HepG2 (cell line): ENCODE data around the gene MYO16. TPM values are rescaled to one million over a fixed set of nuclear protein-coding genes. Genes with fewer than 3 reads are reported as not detected.

Experiments
- ATAC-seq: fragments of 200-7000 bp; cut with Tn5 transposase; 3 replicates; pipeline ENCODE4 v1.9.1; 2020; ENCODE audit warnings: mild to moderate bottlenecking, moderate library complexity
- BruUV-seq: library from RNA; stranded (reverse); fragments of 400-500 nt; replicated peaks from 2 replicates; lab custom pipeline; 2021; lab: Mats Ljungman, UMichigan
- CTCF ChIA-PET: fragments of 300-600 bp; formaldehyde crosslinking; extraction: SDS; loops from one replicate; lab custom pipeline; 2021; ENCODE audit warnings: low total read pairs, inconsistent platforms, low intra/inter-chr PET ratio; lab: Yijun Ruan, JAX
- POLR2A ChIA-PET: fragments of 350-600 bp; sonication (Branson Sonifier 250); formaldehyde crosslinking; loops from one replicate; lab custom pipeline; 2020; ENCODE audit warnings: antibody characterized with exemption, inconsistent platforms; lab: Yijun Ruan, JAX
- DNase-seq: peaks from one replicate; pipeline ENCODE4 v3.0.0-alpha.2; 2015; ENCODE audit warnings: low spot score
- FAIRE-seq: peaks from 3 replicates; lab custom pipeline; 2011; peaks lifted over from hg19 to GRCh38; lab: Jason Lieb, UNC
- H2AFZ ChIP-seq: one replicate; pipeline ENCODE4 v1.6.1; 2011; ENCODE audit warnings: low read length, inconsistent platforms
- H3K27ac ChIP-seq: fragments of 300-600 bp; 3 replicates; pipeline ENCODE4 v1.8.0; 2011; ENCODE audit warnings: mixed run types, mild to moderate bottlenecking, mixed read lengths, low read length, inconsistent platforms; ENCODE audit not compliant: insufficient read depth; ENCODE audit errors: extremely low read length
- H3K27me3 ChIP-seq, 2 experiments: fragments of 200-600 bp in 1 of 2; 2 replicates in 1 of 2; 3 replicates in 1 of 2; pipeline versions ENCODE4 v1.6.0 to v1.8.0; 2011; ENCODE audit warnings: low read length in 2 of 2, mild to moderate bottlenecking in 2 of 2, moderate library complexity in 2 of 2, inconsistent platforms in 1 of 2; ENCODE audit not compliant: insufficient read depth in 2 of 2, control insufficient read depth in 1 of 2
- H3K36me3 ChIP-seq, 2 experiments: fragments of 200-600 bp in 1 of 2; replicated peaks in 1 of 2; 2 replicates in 1 of 2; 3 replicates in 1 of 2; pipeline versions ENCODE4 v1.5.1 to v1.8.0; 2011; ENCODE audit warnings: low read length in 2 of 2, inconsistent platforms in 1 of 2; ENCODE audit not compliant: insufficient read depth in 2 of 2, control insufficient read depth in 1 of 2
- H3K4me1 ChIP-seq: 2 replicates; pipeline ENCODE4 v1.5.1; 2012; ENCODE audit warnings: low read length, inconsistent platforms; ENCODE audit not compliant: insufficient read depth
- H3K4me2 ChIP-seq: 2 replicates; pipeline ENCODE4 v1.6.0; 2011; ENCODE audit warnings: low read depth, low read length, inconsistent platforms
- H3K4me3 ChIP-seq, 3 experiments: fragments of 200-600 bp in 1 of 3; sonication (generic), shearing (Covaris generic) in 1 of 3; replicated peaks in 1 of 3; 2 replicates each; pipeline ENCODE4 v1.5.1; 2011 to 2016; ENCODE audit warnings: low read length in 3 of 3, inconsistent platforms in 2 of 3, low read depth in 2 of 3, mild to moderate bottlenecking in 2 of 3, control low read depth in 1 of 3, mixed read lengths in 1 of 3; ENCODE audit not compliant: insufficient read depth in 1 of 3
- H3K79me2 ChIP-seq: one replicate; pipeline ENCODE4 v1.6.1; 2011; ENCODE audit warnings: low read length, inconsistent platforms; ENCODE audit not compliant: insufficient read depth
- H3K9ac ChIP-seq: 2 replicates; pipeline ENCODE4 v1.6.0; 2011; ENCODE audit warnings: mild to moderate bottlenecking, low read depth, low read length, inconsistent platforms; ENCODE audit not compliant: insufficient read depth
- H3K9me3 ChIP-seq: 2 replicates; pipeline ENCODE4 v1.5.1; 2012; ENCODE audit warnings: mild to moderate bottlenecking, low read length
- H4K20me1 ChIP-seq: 2 replicates; pipeline ENCODE4 v1.6.0; 2011; ENCODE audit warnings: inconsistent platforms, mild to moderate bottlenecking, low read length, moderate library complexity; ENCODE audit not compliant: insufficient read depth
- CEBPB ChIP-seq: IDR thresholded peaks from 2 replicates; pipeline ENCODE4 v1.6.1; 2011; ENCODE audit warnings: low read depth, low read length, improper control_type of control experiment, borderline replicate concordance
- ERF ChIP-seq: IDR thresholded peaks from 2 replicates; pipeline ENCODE4 v1.6.1; 2018; ENCODE audit warnings: missing biosample characterization, missing genetic modification reagents
- GATA4 ChIP-seq: sonication (generic); IDR thresholded peaks from 2 replicates; pipeline ENCODE4 v1.6.1; 2016; ENCODE audit warnings: antibody characterized with exemption, low read depth, borderline replicate concordance
- HOXD1 ChIP-seq: sonication (generic); formaldehyde crosslinking; IDR thresholded peaks from 2 replicates; pipeline ENCODE4 v1.5.0; 2020; ENCODE audit warnings: missing genetic modification reagents
- RFX1 ChIP-seq: fragments of 450-650 bp; IDR thresholded peaks from 2 replicates; pipeline ENCODE4 v1.6.1; 2017
- ZFX ChIP-seq: sonication (generic); formaldehyde crosslinking; IDR thresholded peaks from 2 replicates; pipeline ENCODE4 v1.4.0; 2020; ENCODE audit warnings: mild to moderate bottlenecking, low read depth, missing genetic modification reagents, moderate library complexity
- ZNF350 ChIP-seq: sonication (generic); formaldehyde crosslinking; IDR thresholded peaks from 2 replicates; pipeline ENCODE4 v1.4.0; 2020; ENCODE audit warnings: mild to moderate bottlenecking, low read depth, missing genetic modification reagents, borderline replicate concordance
- ZNF556 ChIP-seq: sonication (generic); formaldehyde crosslinking; IDR thresholded peaks from 2 replicates; pipeline ENCODE4 v1.4.0; 2020; ENCODE audit warnings: mild to moderate bottlenecking, missing genetic modification reagents, borderline replicate concordance
- ZNF598 ChIP-seq: sonication (generic); formaldehyde crosslinking; IDR thresholded peaks from 2 replicates; pipeline ENCODE4 v1.5.1; 2020; ENCODE audit warnings: mild to moderate bottlenecking, missing genetic modification reagents, borderline replicate concordance
- ZNF775 ChIP-seq: sonication (generic); formaldehyde crosslinking; IDR thresholded peaks from 2 replicates; pipeline ENCODE4 v1.4.0; 2020; ENCODE audit warnings: missing genetic modification reagents, mild to moderate bottlenecking, moderate library complexity, borderline replicate concordance
- WGBS: methylation state at CpG from one replicate; pipeline ENCODE4 v1.1.6; 2017; ENCODE audit warnings: low lambda C conversion rate; 5-methylcytosine and 5-hydroxymethylcytosine counted together
- in situ Hi-C: cut with HindIII; loops from 2 replicates; pipeline ENCODE4 v1.10.0; 2017; ENCODE audit warnings: low pct_unique_long_range_greater_than_20kb; ENCODE audit not compliant: extremely low pct_ligation_motif_present
- intact Hi-C: fragments of 100-400 bp; cut with micrococcal nuclease; formaldehyde crosslinking; loops from one replicate; pipeline ENCODE4 v1.10.0; 2022; ENCODE audit not compliant: unreplicated experiment
- polyA plus RNA-seq, 8 experiments: library from polyadenylated mRNA; depleted of rRNA in 3 of 8; stranded (reverse) in 7 of 8; unstranded in 1 of 8; fragments of >200 nt; fragmentation: Illumina TruSeq in 4 of 8; extraction: Trizol in 4 of 8; gene quantifications; 2 replicates each; pipeline versions ENCODE4 v1.2.1 to v1.2.3, GENCODE V29; 2011 to 2016; ENCODE audit warnings: low read depth in 4 of 8, missing spikeins in 1 of 8, mixed read lengths in 1 of 8; ENCODE audit not compliant: insufficient read depth in 1 of 8
- total RNA-seq, 5 experiments: library from RNA; depleted of rRNA; stranded (reverse); fragments of >200 nt; fragmentation: Illumina TruSeq; extraction: Trizol; gene quantifications; 2 replicates each; pipeline ENCODE4 v1.2.3, GENCODE V29; 2016; ENCODE audit warnings: low read depth in 1 of 5
- TF ChIP-seq, protein P1 (sequence below): sonication (generic); formaldehyde crosslinking; IDR thresholded peaks from 2 replicates; pipeline ENCODE4 v1.4.0; 2020; ENCODE audit warnings: missing genetic modification reagents, borderline replicate concordance

MYO16 gene
- total and polyA plus RNA-seq, 2 of the 13 experiments (the other 11 are each of a cell fraction or from before 2014, with no cell fraction given) = not detected

DNA sequence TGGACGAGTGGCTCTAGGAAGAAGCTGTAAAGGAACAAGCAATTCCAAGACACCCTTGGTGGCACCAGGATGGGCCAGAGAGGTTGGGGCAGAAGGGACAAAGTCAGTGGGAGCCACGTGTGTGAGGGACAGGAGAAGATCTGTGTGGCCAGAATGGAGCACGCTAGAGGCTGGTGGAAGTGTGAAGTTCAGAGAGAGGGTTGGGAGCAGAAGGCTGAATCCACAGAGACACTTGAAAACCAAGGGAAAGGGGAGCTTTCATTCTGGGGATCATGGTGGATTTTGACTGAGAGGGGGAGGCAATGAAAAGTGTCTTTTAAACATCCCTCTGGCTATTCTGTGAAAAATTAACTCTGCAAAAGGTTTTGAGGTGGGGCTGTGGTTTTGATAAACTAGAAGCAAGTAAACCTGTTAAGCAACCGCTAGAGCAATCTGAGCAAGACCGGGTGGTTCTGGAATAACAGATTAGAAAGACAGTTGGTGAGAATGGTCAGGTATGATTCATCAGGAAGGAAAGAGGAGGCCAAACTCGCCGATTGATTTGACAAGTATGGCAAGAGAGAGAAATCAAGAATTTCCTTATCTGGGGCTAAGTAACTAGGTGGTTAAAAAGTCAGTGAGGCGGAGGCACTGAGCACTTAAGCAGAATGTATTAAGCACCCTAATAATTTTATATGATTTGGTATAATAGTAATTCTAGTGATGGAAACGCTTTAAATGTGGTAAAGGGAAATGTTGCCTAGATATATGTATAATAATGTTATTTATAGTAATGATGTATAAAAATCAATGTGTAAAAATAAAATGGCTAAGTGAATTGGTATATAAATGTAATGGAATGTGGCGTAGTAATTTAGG, 140.0 kb downstream of the MYO16 start:
- BruUV-seq = no TSS peak
- Histone ChIP-seq H3K4me2 (no peak overlapping the region), H2AFZ (no peak overlapping the region), H3K4me3 (no peak overlapping the region), H3K4me1 (no peaks in the 10 kb centered on the region), H3K27ac (no peak overlapping the region), H4K20me1 (no peaks in the 10 kb centered on the region), H3K27me3 (no peaks in the 10 kb centered on the region), H3K36me3 (no peaks in the 10 kb centered on the region), H3K9me3 (no peaks in the 10 kb centered on the region), H3K9ac (no peak overlapping the region), H3K79me2 (no peaks in the 10 kb centered on the region)
- CTCF ChIA-PET = no interaction called here
- intact Hi-C loops (no loop called here), in situ Hi-C loops (no loop called here)
- TF ChIP-seq RFX1 = no peak
- no peak for TF ChIP-seq ZNF350 (CRISPR knock-in tag)
- no peak for TF ChIP-seq ZNF598 (CRISPR knock-in tag)
- TF ChIP-seq ZNF775 (CRISPR knock-in tag) = no peak
- no peak for TF ChIP-seq ZFX (CRISPR knock-in tag)
- TF ChIP-seq ZNF556 (CRISPR knock-in tag) = no peak
- no peak for TF ChIP-seq HOXD1 (CRISPR knock-in tag)
- TF ChIP-seq ERF (CRISPR knock-in tag) = no peak
- TF ChIP-seq CEBPB = no peak
- TF ChIP-seq, protein P1, sequence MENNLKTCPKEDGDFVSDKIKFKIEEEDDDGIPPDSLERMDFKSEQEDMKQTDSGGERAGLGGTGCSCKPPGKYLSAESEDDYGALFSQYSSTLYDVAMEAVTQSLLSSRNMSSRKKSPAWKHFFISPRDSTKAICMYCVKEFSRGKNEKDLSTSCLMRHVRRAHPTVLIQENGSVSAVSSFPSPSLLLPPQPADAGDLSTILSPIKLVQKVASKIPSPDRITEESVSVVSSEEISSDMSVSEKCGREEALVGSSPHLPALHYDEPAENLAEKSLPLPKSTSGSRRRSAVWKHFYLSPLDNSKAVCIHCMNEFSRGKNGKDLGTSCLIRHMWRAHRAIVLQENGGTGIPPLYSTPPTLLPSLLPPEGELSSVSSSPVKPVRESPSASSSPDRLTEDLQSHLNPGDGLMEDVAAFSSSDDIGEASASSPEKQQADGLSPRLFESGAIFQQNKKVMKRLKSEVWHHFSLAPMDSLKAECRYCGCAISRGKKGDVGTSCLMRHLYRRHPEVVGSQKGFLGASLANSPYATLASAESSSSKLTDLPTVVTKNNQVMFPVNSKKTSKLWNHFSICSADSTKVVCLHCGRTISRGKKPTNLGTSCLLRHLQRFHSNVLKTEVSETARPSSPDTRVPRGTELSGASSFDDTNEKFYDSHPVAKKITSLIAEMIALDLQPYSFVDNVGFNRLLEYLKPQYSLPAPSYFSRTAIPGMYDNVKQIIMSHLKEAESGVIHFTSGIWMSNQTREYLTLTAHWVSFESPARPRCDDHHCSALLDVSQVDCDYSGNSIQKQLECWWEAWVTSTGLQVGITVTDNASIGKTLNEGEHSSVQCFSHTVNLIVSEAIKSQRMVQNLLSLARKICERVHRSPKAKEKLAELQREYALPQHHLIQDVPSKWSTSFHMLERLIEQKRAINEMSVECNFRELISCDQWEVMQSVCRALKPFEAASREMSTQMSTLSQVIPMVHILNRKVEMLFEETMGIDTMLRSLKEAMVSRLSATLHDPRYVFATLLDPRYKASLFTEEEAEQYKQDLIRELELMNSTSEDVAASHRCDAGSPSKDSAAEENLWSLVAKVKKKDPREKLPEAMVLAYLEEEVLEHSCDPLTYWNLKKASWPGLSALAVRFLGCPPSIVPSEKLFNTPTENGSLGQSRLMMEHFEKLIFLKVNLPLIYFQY (CRISPR knock-in tag) = no peak
- no peak for TF ChIP-seq GATA4
- no peak for DNase-seq
- POLR2A ChIA-PET = no interaction called here
- no peak for ATAC-seq
- no peak for FAIRE-seq
- 22% methylated on average over 10 of the region's 10 CpGs for WGBS
